Immature natural killer cell (primary cell): ENCODE results near the gene GJA5. TPM values are rescaled to one million over a fixed set of nuclear protein-coding genes. Genes with fewer than 3 reads are reported as not detected.
"Not testable (repeated sequence)": the region's sequence is repeated elsewhere in the genome, so short reads cannot be mapped to it uniquely, and the experiment has no call there.

ENCODE experiments used
- DNase-seq, 3 donors: peaks; one replicate each; pipeline ENCODE4 v3.0.0; 2022; ENCODE audit warnings: mixed read lengths in 1 of 3
- H3K27ac Mint-ChIP-seq, 6 donors: one replicate each; pipeline ENCODE4 v1.8.0; 2020; ENCODE audit warnings: mixed read lengths in 6 of 6, mild to moderate bottlenecking in 5 of 6, inconsistent platforms in 4 of 6, moderate library complexity in 3 of 6
- H3K27me3 Mint-ChIP-seq, 3 donors: one replicate each; pipeline ENCODE4 v1.8.0; 2020 to 2021; ENCODE audit warnings: low read depth in 3 of 3, mild to moderate bottlenecking in 3 of 3, mixed read lengths in 3 of 3, moderate library complexity in 3 of 3, inconsistent platforms in 1 of 3
- H3K36me3 Mint-ChIP-seq, 3 donors: one replicate each; pipeline ENCODE4 v1.8.0; 2020; ENCODE audit warnings: mixed read lengths in 3 of 3, inconsistent platforms in 2 of 3, mild to moderate bottlenecking in 2 of 3
- H3K4me1 Mint-ChIP-seq, 2 donors: one replicate each; pipeline ENCODE4 v1.8.0; 2020; ENCODE audit warnings: inconsistent platforms in 2 of 2, mild to moderate bottlenecking in 2 of 2, mixed read lengths in 2 of 2, moderate library complexity in 1 of 2
- H3K4me3 Mint-ChIP-seq, 5 donors: one replicate each; pipeline ENCODE4 v1.8.0; 2020; ENCODE audit warnings: mild to moderate bottlenecking in 5 of 5, mixed read lengths in 5 of 5, inconsistent platforms in 3 of 5, moderate library complexity in 3 of 5
- H3K9me3 Mint-ChIP-seq, 6 donors: one replicate each; pipeline ENCODE4 v1.8.0; 2020; ENCODE audit warnings: mild to moderate bottlenecking in 6 of 6, mixed read lengths in 6 of 6, inconsistent platforms in 4 of 6, moderate library complexity in 3 of 6
- polyA plus RNA-seq, 3 donors: library from polyadenylated mRNA; unstranded; fragments of 300-500 nt; fragmentation: Illumina TruSeq; gene quantifications; one replicate each; pipeline ENCODE4 v1.2.3, GENCODE V29; 2021

GJA5 gene
- polyA plus RNA-seq, 3 donors from 2014 or later = not detected

GRCh38 chr1:147734291-147734841 lies 26.0 kb downstream of the GJA5 start:
- H3K9me3 Mint-ChIP-seq, H3K27me3 Mint-ChIP-seq, H3K4me3 Mint-ChIP-seq, H3K27ac Mint-ChIP-seq, DNase-seq, H3K36me3 Mint-ChIP-seq: not testable (repeated sequence)
- peaks cover 14 to 21% of the 10 kb centered on the region in 2 donors for H3K4me1 Mint-ChIP-seq

GRCh38 chr1:147729315-147729714 lies 31.1 kb downstream of the GJA5 start:
- no peak for DNase-seq
- Mint-ChIP-seq H3K36me3 (no peaks in the 10 kb centered on the region), H3K4me3 (no peak overlapping the region), H3K27ac (no peak overlapping the region), H3K27me3 (peaks cover 7 to 18% (median 12%) of the 10 kb centered on the region in 3 donors), H3K9me3 (peaks cover 0 to 2% (median 0%) of the 10 kb centered on the region in 6 donors), H3K4me1 (no peaks in the 10 kb centered on the region)

GRCh38 chr1:147726168-147726567 lies 34.2 kb downstream of the GJA5 start:
- no peak overlapping the region for H3K27ac Mint-ChIP-seq

GRCh38 chr1:147725685-147726084 lies 34.7 kb downstream of the GJA5 start:
- Mint-ChIP-seq H3K4me3 (no peak overlapping the region), H3K9me3 (peaks cover 0 to under 1% (median 0%) of the 10 kb centered on the region in 6 donors), H3K27me3 (peaks cover 5 to 11% (median 8%) of the 10 kb centered on the region in 3 donors), H3K36me3 (no peaks in the 10 kb centered on the region), H3K27ac (no peak overlapping the region), H3K4me1 (no peaks in the 10 kb centered on the region)
- DNase-seq = no peak

More at GRCh38 chr1:147726168-147726567, 34.2 kb downstream of the GJA5 start:
- H3K36me3 Mint-ChIP-seq = no peaks in the 10 kb centered on the region
- peaks cover 0 to 2% (median 0%) of the 10 kb centered on the region in 6 donors for H3K9me3 Mint-ChIP-seq
- H3K27me3 Mint-ChIP-seq = peaks cover 5 to 13% (median 8%) of the 10 kb centered on the region in 3 donors
- DNase-seq = no peak
- no peak overlapping the region for H3K4me3 Mint-ChIP-seq
- no peaks in the 10 kb centered on the region for H3K4me1 Mint-ChIP-seq

- no peaks in the 10 kb centered on the region for H3K36me3 Mint-ChIP-seq
- no peak overlapping the region for H3K4me3 Mint-ChIP-seq
- no peak overlapping the region for H3K27ac Mint-ChIP-seq
- peak in 1 of 3 donors; percentile 7 for DNase-seq
- no peaks in the 10 kb centered on the region for H3K9me3 Mint-ChIP-seq
- H3K4me1 Mint-ChIP-seq = no peaks in the 10 kb centered on the region
- H3K27me3 Mint-ChIP-seq = peaks cover 6 to 9% (median 8%) of the 10 kb centered on the region in 3 donors
Observed at GRCh38 chr1:147723691-147724323, 36.6 kb downstream of the GJA5 start.

GRCh38 chr1:147722124-147722523 lies 38.3 kb downstream of the GJA5 start:
- Mint-ChIP-seq H3K27ac (no peak overlapping the region), H3K36me3 (no peaks in the 10 kb centered on the region), H3K4me1 (no peaks in the 10 kb centered on the region)

GRCh38 chr1:147721716-147722115 lies 38.7 kb downstream of the GJA5 start:
- H3K4me3 Mint-ChIP-seq = no peak overlapping the region
- H3K27ac Mint-ChIP-seq = no peak overlapping the region
- no peaks in the 10 kb centered on the region for H3K9me3 Mint-ChIP-seq
- peaks cover 5 to 8% (median 6%) of the 10 kb centered on the region in 3 donors for H3K27me3 Mint-ChIP-seq
- DNase-seq = no peak
- no peaks in the 10 kb centered on the region for H3K4me1 Mint-ChIP-seq
- H3K36me3 Mint-ChIP-seq = no peaks in the 10 kb centered on the region

More at GRCh38 chr1:147722124-147722523, 38.3 kb downstream of the GJA5 start:
- peaks cover 5 to 6% (median 5%) of the 10 kb centered on the region in 3 donors for H3K27me3 Mint-ChIP-seq
- H3K4me3 Mint-ChIP-seq = no peak overlapping the region
- no peak for DNase-seq
- no peaks in the 10 kb centered on the region for H3K9me3 Mint-ChIP-seq

- no peaks in the 10 kb centered on the region for H3K36me3 Mint-ChIP-seq
- no peaks in the 10 kb centered on the region for H3K4me1 Mint-ChIP-seq
- H3K27me3 Mint-ChIP-seq = peaks cover 4 to 11% (median 9%) of the 10 kb centered on the region in 3 donors
- H3K4me3 Mint-ChIP-seq = no peak overlapping the region
- no peak overlapping the region for H3K27ac Mint-ChIP-seq
- no peaks in the 10 kb centered on the region for H3K9me3 Mint-ChIP-seq
- no peak for DNase-seq
Observed at GRCh38 chr1:147720557-147720956, 39.8 kb downstream of the GJA5 start.

- DNase-seq = no peak
- Mint-ChIP-seq H3K27ac (no peak overlapping the region), H3K4me3 (no peak overlapping the region)
Observed at GRCh38 chr1:147719711-147720225, 40.6 kb downstream of the GJA5 start.

GRCh38 chr1:147719029-147719698 lies 41.2 kb downstream of the GJA5 start:
- Mint-ChIP-seq H3K27ac (no peak overlapping the region), H3K9me3 (no peaks in the 10 kb centered on the region), H3K36me3 (no peaks in the 10 kb centered on the region), H3K4me3 (no peak overlapping the region), H3K27me3 (peaks cover 8 to 10% (median 10%) of the 10 kb centered on the region in 3 donors), H3K4me1 (no peaks in the 10 kb centered on the region)
- no peak for DNase-seq

More at GRCh38 chr1:147719711-147720225, 40.6 kb downstream of the GJA5 start:
- Mint-ChIP-seq H3K27me3 (peaks cover 8 to 10% (median 9%) of the 10 kb centered on the region in 3 donors), H3K4me1 (no peaks in the 10 kb centered on the region), H3K36me3 (no peaks in the 10 kb centered on the region), H3K9me3 (no peaks in the 10 kb centered on the region)

GRCh38 chr1:147717706-147718097 lies 42.7 kb downstream of the GJA5 start:
- Mint-ChIP-seq H3K27ac (no peak overlapping the region), H3K4me3 (no peak overlapping the region), H3K27me3 (peaks cover 4 to 10% (median 9%) of the 10 kb centered on the region in 3 donors), H3K9me3 (no peaks in the 10 kb centered on the region), H3K4me1 (no peaks in the 10 kb centered on the region), H3K36me3 (no peaks in the 10 kb centered on the region)
- DNase-seq = no peak

- Mint-ChIP-seq H3K36me3 (no peaks in the 10 kb centered on the region), H3K4me1 (no peaks in the 10 kb centered on the region), H3K27ac (no peak overlapping the region), H3K27me3 (peaks cover 4 to 10% (median 9%) of the 10 kb centered on the region in 3 donors), H3K9me3 (no peaks in the 10 kb centered on the region), H3K4me3 (no peak overlapping the region)
- no peak for DNase-seq
Observed at GRCh38 chr1:147717051-147717705, 43.2 kb downstream of the GJA5 start.

- peaks cover 0 to 1% (median 0%) of the 10 kb centered on the region in 6 donors for H3K9me3 Mint-ChIP-seq
- H3K27ac Mint-ChIP-seq = no peak overlapping the region
- no peaks in the 10 kb centered on the region for H3K4me1 Mint-ChIP-seq
- H3K4me3 Mint-ChIP-seq = no peak overlapping the region
- DNase-seq = no peak
- H3K27me3 Mint-ChIP-seq = peaks cover 10 to 30% (median 17%) of the 10 kb centered on the region in 3 donors
- no peaks in the 10 kb centered on the region for H3K36me3 Mint-ChIP-seq
Observed at GRCh38 chr1:147712605-147713004, 47.8 kb downstream of the GJA5 start.
